SU-DHL-6 (cell line): ENCODE data around the gene CASTOR2.

Source experiments
- H2AFZ ChIP-seq: fragments of 200-600 bp; sonication (generic); 2 replicates; pipeline ENCODE4 v1.6.1; 2014; ENCODE audit warnings: low read depth, mild to moderate bottlenecking, moderate library complexity, mixed read lengths, antibody characterized with exemption, low read length; ENCODE audit not compliant: severe bottlenecking
- H3F3A ChIP-seq: fragments of 200-600 bp; shearing (Covaris generic); 2 replicates; pipeline ENCODE4 v1.6.0; 2016; ENCODE audit warnings: antibody characterized with exemption, mild to moderate bottlenecking; ENCODE audit not compliant: insufficient read depth
- H3K27ac ChIP-seq: fragments of 200-600 bp; sonication (generic); 2 replicates; pipeline ENCODE4 v1.5.1; 2016; ENCODE audit warnings: low read depth, mild to moderate bottlenecking, low read length, moderate library complexity, mixed read lengths
- H3K27me3 ChIP-seq: fragments of 200-600 bp; sonication (generic), shearing (Covaris generic); 2 replicates; pipeline ENCODE4 v1.6.0; 2014; ENCODE audit warnings: mild to moderate bottlenecking, low read length
- H3K36me3 ChIP-seq: fragments of 200-600 bp; sonication (generic); 2 replicates; pipeline ENCODE4 v1.6.1; 2014; ENCODE audit warnings: mild to moderate bottlenecking, low read length, mixed read lengths
- H3K4me2 ChIP-seq: fragments of 300-600, 200-600 bp; shearing (Covaris generic), sonication (generic); 2 replicates; pipeline ENCODE4 v1.6.0; 2014; ENCODE audit warnings: low read length, low read depth, mild to moderate bottlenecking; ENCODE audit not compliant: poor library complexity, severe bottlenecking
- H3K4me3 ChIP-seq: fragments of 200-600 bp; sonication (generic); 2 replicates; pipeline ENCODE4 v1.5.1; 2014; ENCODE audit warnings: antibody characterized with exemption, low read length, mild to moderate bottlenecking, mixed read lengths; ENCODE audit not compliant: insufficient read depth, poor library complexity, severe bottlenecking
- H3K79me2 ChIP-seq: fragments of 200-600 bp; sonication (generic); 2 replicates; pipeline ENCODE4 v1.6.1; 2014; ENCODE audit warnings: mild to moderate bottlenecking, low read length, moderate library complexity; ENCODE audit not compliant: insufficient read depth
- H3K9ac ChIP-seq: fragments of 200-600 bp; sonication (generic); 2 replicates; pipeline ENCODE4 v1.7.0; 2014; ENCODE audit warnings: mild to moderate bottlenecking, low read length
- H3K9me2 ChIP-seq: fragments of 200-600 bp; sonication (generic); replicated peaks from 2 replicates; pipeline ENCODE4 v1.6.1; 2014; ENCODE audit warnings: low read length; ENCODE audit not compliant: insufficient read depth
- H3K9me3 ChIP-seq: fragments of 200-600 bp; sonication (generic); 2 replicates; pipeline ENCODE4 v1.6.1; 2014; ENCODE audit warnings: low read length, mixed read lengths; ENCODE audit not compliant: insufficient read depth
- H4K20me1 ChIP-seq: fragments of 200-600 bp; sonication (generic); 2 replicates; pipeline ENCODE4 v1.6.1; 2014; ENCODE audit warnings: low read depth, mild to moderate bottlenecking, antibody characterized with exemption, low read length, moderate library complexity, mixed read lengths
- EZH2phosphoT487 ChIP-seq: fragments of 200-600 bp; sonication (generic), shearing (Covaris generic); conservative IDR thresholded peaks from 2 replicates; pipeline ENCODE4 v1.6.1; 2018; ENCODE audit warnings: mild to moderate bottlenecking, antibody characterized with exemption, low read length, moderate library complexity, mixed read lengths
- TF ChIP-seq, protein P1 (sequence below): fragments of 200-600 bp; sonication (generic); IDR thresholded peaks from one replicate; pipeline ENCODE4 v1.5.1; 2017; ENCODE audit warnings: antibody characterized with exemption, mild to moderate bottlenecking, low read length, moderate library complexity; ENCODE audit not compliant: insufficient read depth, poor library complexity, severe bottlenecking

Gene CASTOR2

DNA sequence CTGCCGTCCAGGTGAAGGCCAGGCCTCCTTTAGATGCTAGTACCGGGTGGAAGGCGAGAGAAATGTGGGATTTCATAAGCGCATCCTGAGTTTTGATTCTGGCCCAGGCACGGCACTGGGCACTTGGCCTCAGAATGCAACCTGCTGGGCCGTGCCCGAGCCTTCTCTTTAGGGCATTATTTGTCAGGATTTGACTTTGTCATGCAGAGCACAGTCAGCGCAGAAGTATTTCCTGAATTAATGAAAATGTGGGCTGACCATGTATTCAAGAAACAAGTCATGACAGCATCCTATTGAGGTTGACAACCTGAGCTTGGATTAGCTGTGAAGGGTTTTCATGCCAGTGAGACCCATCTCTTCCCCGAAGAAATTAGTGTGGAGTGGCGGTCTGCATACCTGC lies 74.7 kb downstream of the CASTOR2 start:
- Histone ChIP-seq H3K9me3 (no peaks in the 10 kb centered on the region), H3K9me2 (no peaks in the 10 kb centered on the region), H3F3A (no peaks in the 10 kb centered on the region), H3K4me3 (no peak overlapping the region), H3K79me2 (no peaks in the 10 kb centered on the region), H3K27me3 (no peaks in the 10 kb centered on the region), H3K36me3 (no peaks in the 10 kb centered on the region), H3K27ac (no peak overlapping the region), H3K9ac (no peak overlapping the region), H3K4me2 (no peak overlapping the region), H4K20me1 (no peaks in the 10 kb centered on the region), H2AFZ (no peak overlapping the region)
- no peak for TF ChIP-seq EZH2phosphoT487
- TF ChIP-seq, protein P1, sequence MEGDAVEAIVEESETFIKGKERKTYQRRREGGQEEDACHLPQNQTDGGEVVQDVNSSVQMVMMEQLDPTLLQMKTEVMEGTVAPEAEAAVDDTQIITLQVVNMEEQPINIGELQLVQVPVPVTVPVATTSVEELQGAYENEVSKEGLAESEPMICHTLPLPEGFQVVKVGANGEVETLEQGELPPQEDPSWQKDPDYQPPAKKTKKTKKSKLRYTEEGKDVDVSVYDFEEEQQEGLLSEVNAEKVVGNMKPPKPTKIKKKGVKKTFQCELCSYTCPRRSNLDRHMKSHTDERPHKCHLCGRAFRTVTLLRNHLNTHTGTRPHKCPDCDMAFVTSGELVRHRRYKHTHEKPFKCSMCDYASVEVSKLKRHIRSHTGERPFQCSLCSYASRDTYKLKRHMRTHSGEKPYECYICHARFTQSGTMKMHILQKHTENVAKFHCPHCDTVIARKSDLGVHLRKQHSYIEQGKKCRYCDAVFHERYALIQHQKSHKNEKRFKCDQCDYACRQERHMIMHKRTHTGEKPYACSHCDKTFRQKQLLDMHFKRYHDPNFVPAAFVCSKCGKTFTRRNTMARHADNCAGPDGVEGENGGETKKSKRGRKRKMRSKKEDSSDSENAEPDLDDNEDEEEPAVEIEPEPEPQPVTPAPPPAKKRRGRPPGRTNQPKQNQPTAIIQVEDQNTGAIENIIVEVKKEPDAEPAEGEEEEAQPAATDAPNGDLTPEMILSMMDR = no peak

- Histone ChIP-seq H3K27ac (no peak overlapping the region), H3K27me3 (no peaks in the 10 kb centered on the region), H3F3A (no peaks in the 10 kb centered on the region), H3K9me3 (no peaks in the 10 kb centered on the region), H3K36me3 (no peaks in the 10 kb centered on the region), H3K9me2 (no peaks in the 10 kb centered on the region), H3K79me2 (no peaks in the 10 kb centered on the region), H3K4me2 (no peak overlapping the region), H2AFZ (no peak overlapping the region), H3K4me3 (no peak overlapping the region), H3K9ac (no peak overlapping the region), H4K20me1 (no peaks in the 10 kb centered on the region)
- TF ChIP-seq, protein P1 = no peak
- TF ChIP-seq EZH2phosphoT487 = no peak
These were observed 75.2 kb downstream of the CASTOR2 start for GRCh38 chr7:75039709-75040108.

DNA sequence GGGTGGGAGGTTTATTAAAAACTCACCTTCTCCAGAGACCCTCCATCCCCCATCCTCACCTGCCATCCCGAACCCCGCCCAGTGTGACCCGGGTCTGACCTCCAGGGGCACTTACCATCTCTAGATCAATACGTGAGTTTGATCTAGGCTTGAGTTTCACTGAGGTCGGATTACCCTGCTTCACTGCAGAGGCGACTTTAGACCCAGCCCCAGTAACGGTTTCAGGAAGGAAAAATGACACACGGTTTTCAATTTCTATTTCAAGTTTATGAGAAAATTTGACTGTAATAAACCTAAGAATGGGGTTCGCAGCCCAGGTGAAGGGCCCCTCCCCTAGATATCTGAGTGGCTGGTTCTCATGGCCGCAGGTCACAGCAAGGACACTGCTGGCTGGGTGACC lies 76.0 kb downstream of the CASTOR2 start:
- Histone ChIP-seq H2AFZ (no peak overlapping the region), H3K9ac (no peak overlapping the region), H3K9me3 (no peaks in the 10 kb centered on the region), H3K36me3 (no peaks in the 10 kb centered on the region), H3K4me3 (no peak overlapping the region), H3K27me3 (no peaks in the 10 kb centered on the region), H3K9me2 (no peaks in the 10 kb centered on the region), H3K27ac (no peak overlapping the region), H3F3A (no peaks in the 10 kb centered on the region), H3K79me2 (no peaks in the 10 kb centered on the region), H3K4me2 (no peak overlapping the region), H4K20me1 (no peaks in the 10 kb centered on the region)
- TF ChIP-seq, protein P1 = no peak
- no peak for TF ChIP-seq EZH2phosphoT487

DNA sequence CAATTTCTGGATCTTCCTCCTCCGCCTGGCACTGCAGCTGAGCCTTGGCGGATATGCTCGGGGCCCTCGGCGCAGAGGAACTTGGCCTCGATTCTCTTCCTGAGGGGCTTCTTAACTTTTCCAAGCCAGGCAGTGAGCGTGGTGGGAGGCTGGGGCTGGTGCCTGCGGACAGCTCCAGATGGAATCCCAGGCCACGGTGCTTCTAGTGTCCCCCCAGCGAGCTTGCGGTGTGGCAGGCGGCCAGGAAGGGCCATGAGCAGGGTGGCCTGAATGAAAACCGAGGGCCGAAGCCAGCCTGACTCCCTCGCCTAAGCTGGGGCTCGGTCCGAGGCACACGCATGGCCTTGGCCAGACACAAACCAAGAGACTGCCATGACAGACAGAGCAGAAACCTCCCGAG lies 77.8 kb downstream of the CASTOR2 start:
- Histone ChIP-seq H3K4me3 (no peak overlapping the region), H3K4me2 (no peak overlapping the region), H3F3A (no peaks in the 10 kb centered on the region), H3K9me2 (no peaks in the 10 kb centered on the region), H3K27ac (no peak overlapping the region), H3K9me3 (no peaks in the 10 kb centered on the region), H3K9ac (no peak overlapping the region), H3K36me3 (no peaks in the 10 kb centered on the region), H2AFZ (no peak overlapping the region), H3K79me2 (no peaks in the 10 kb centered on the region), H4K20me1 (no peaks in the 10 kb centered on the region), H3K27me3 (no peaks in the 10 kb centered on the region)
- TF ChIP-seq, protein P1 = no peak
- TF ChIP-seq EZH2phosphoT487 = no peak
